B cell (primary cell): ENCODE measurements around the gene PERCC1. TPM values are rescaled to one million over a fixed set of nuclear protein-coding genes. Genes with fewer than 3 reads are reported as not detected.

Source experiments
- ATAC-seq: fragments of 200-7000 bp; cut with Tn5 transposase; one replicate; pipeline ENCODE4 v1.10.0; 2021; ENCODE audit warnings: low read depth, mild to moderate bottlenecking, moderate number of reproducible peaks, moderate library complexity
- CTCF ChIA-PET: fragments of 350-600 bp; sonication (Branson Sonifier 250); formaldehyde crosslinking; loops from one replicate; lab custom pipeline; 2021; ENCODE audit warnings: antibody characterized with exemption, inconsistent platforms; lab: Charles Lee
- POLR2A ChIA-PET: fragments of 350-600 bp; sonication (Branson Sonifier 250); formaldehyde crosslinking; loops from one replicate; lab custom pipeline; 2021; ENCODE audit warnings: antibody characterized with exemption; lab: Charles Lee
- DNase-seq: peaks from one replicate; pipeline ENCODE4 v3.0.0; 2013
- H2AFZ ChIP-seq: 2 replicates; pipeline ENCODE4 v1.6.1; 2012; ENCODE audit warnings: mild to moderate bottlenecking, low read depth, low read length; ENCODE audit not compliant: insufficient read depth, poor library complexity, severe bottlenecking
- H3K27ac ChIP-seq, 2 donors: 1 replicate in 1 of 2; 2 replicates in 1 of 2; pipeline ENCODE4 v1.5.1; 2012 to 2013; ENCODE audit warnings: low read length in 2 of 2, mild to moderate bottlenecking in 2 of 2, moderate library complexity in 1 of 2
- H3K27me3 ChIP-seq, 4 experiments: fragments of 200-600 bp in 1 of 4; sonication (generic) in 1 of 4; replicated peaks in 1 of 4; 1 replicate in 2 of 4; 2 replicates in 2 of 4; pipeline versions ENCODE4 v1.6.1 to v1.7.0; 2013 to 2016; ENCODE audit warnings: low read length in 3 of 4, mild to moderate bottlenecking in 2 of 4, mixed read lengths in 1 of 4, moderate library complexity in 1 of 4; ENCODE audit not compliant: insufficient read depth in 4 of 4, control insufficient read depth in 3 of 4; ENCODE audit errors: control extremely low read depth in 1 of 4
- H3K36me3 ChIP-seq, 2 experiments: replicated peaks in 1 of 2; 1 replicate in 1 of 2; 2 replicates in 1 of 2; pipeline versions ENCODE4 v1.6.1 to v1.7.1; 2013; ENCODE audit warnings: low read length in 1 of 2; ENCODE audit not compliant: insufficient read depth in 2 of 2, control insufficient read depth in 1 of 2; ENCODE audit errors: control extremely low read depth in 1 of 2, extremely low read depth in 1 of 2
- H3K4me1 ChIP-seq, 2 donors: fragments of 200-600 bp in 1 of 2; sonication (generic) in 1 of 2; 1 replicate in 1 of 2; 2 replicates in 1 of 2; pipeline versions ENCODE4 v1.5.1 to v1.6.1; 2013 to 2017; ENCODE audit warnings: low read length in 2 of 2; ENCODE audit not compliant: control insufficient read depth in 2 of 2, insufficient read depth in 2 of 2
- H3K4me2 ChIP-seq: replicated peaks from 2 replicates; pipeline ENCODE3; 2012; ENCODE audit warnings: mild to moderate bottlenecking, low read depth, low read length; ENCODE audit not compliant: poor library complexity, severe bottlenecking
- H3K4me3 ChIP-seq, 5 experiments: fragments of 200-600 bp in 1 of 5; sonication (generic) in 1 of 5; 1 replicate in 3 of 5; 2 replicates in 2 of 5; pipeline versions ENCODE4 v1.5.1 to v1.7.0; 2011 to 2016; ENCODE audit warnings: low read length in 4 of 5, mild to moderate bottlenecking in 4 of 5, low read depth in 2 of 5, control low read depth in 1 of 5, moderate library complexity in 1 of 5; ENCODE audit not compliant: insufficient read depth in 1 of 5; ENCODE audit errors: control extremely low read depth in 1 of 5, extremely low read depth in 1 of 5
- H3K79me2 ChIP-seq: fragments of 200-600 bp; sonication (generic); one replicate; pipeline ENCODE4 v1.6.0; 2016; ENCODE audit warnings: low read length; ENCODE audit not compliant: control insufficient read depth, insufficient read depth
- H3K9ac ChIP-seq: fragments of 200-600 bp; sonication (generic); 2 replicates; pipeline ENCODE4 v1.6.1; 2017; ENCODE audit warnings: mild to moderate bottlenecking, low read length, moderate library complexity
- H3K9me3 ChIP-seq, 3 donors: one replicate each; pipeline versions ENCODE4 v1.6.1 to v1.7.1; 2013; ENCODE audit warnings: low read length in 2 of 3; ENCODE audit not compliant: control insufficient read depth in 2 of 3, insufficient read depth in 1 of 3; ENCODE audit errors: control extremely low read depth in 1 of 3
- H4K20me1 ChIP-seq: 2 replicates; pipeline ENCODE4 v1.6.0; 2012; ENCODE audit warnings: mild to moderate bottlenecking, low read length; ENCODE audit not compliant: insufficient read depth, control insufficient read depth, poor library complexity, severe bottlenecking
- H3K27ac Mint-ChIP-seq: one replicate; pipeline ENCODE4 v1.8.0; 2021; ENCODE audit warnings: mixed read lengths
- H3K27me3 Mint-ChIP-seq: one replicate; pipeline ENCODE4 v1.8.0; 2021; ENCODE audit warnings: mixed read lengths
- H3K4me1 Mint-ChIP-seq: one replicate; pipeline ENCODE4 v1.8.0; 2021; ENCODE audit warnings: mixed read lengths
- H3K4me3 Mint-ChIP-seq: one replicate; pipeline ENCODE4 v1.8.0; 2021; ENCODE audit warnings: mixed read lengths
- H3K9me3 Mint-ChIP-seq: one replicate; pipeline ENCODE4 v1.8.0; 2022; ENCODE audit warnings: mixed read lengths; ENCODE audit not compliant: insufficient read depth
- EZH2 ChIP-seq: IDR thresholded peaks from 2 replicates; pipeline ENCODE4 v1.6.1; 2012; ENCODE audit warnings: borderline replicate concordance, low read depth, mild to moderate bottlenecking, moderate library complexity, low read length; ENCODE audit not compliant: insufficient read depth, poor library complexity, severe bottlenecking
- WGBS: methylation state at CpG from one replicate; pipeline ENCODE4 v1.1.5; 2013; ENCODE audit warnings: missing lambda C conversion rate; ENCODE audit not compliant: insufficient coverage; 5-methylcytosine and 5-hydroxymethylcytosine counted together
- intact Hi-C: fragments of 100-400 bp; cut with micrococcal nuclease; formaldehyde crosslinking; loops from one replicate; pipeline ENCODE4 v1.10.0; 2022
- polyA plus RNA-seq: library from polyadenylated mRNA; depleted of rRNA; stranded (reverse); fragments of >200 nt; gene quantifications from 2 replicates; pipeline ENCODE4 v1.2.3, GENCODE V29; 2012
- total RNA-seq, 2 donors: library from RNA; stranded (reverse); fragments of 120-200 nt in 1 of 2; gene quantifications; 1 replicate in 1 of 2; 2 replicates in 1 of 2; pipeline versions ENCODE4 v1.2.3 to v1.2.4, GENCODE V29; 2013 to 2022
- TF ChIP-seq, protein P1 (sequence below): fragments of 200-600 bp; IDR thresholded peaks from one replicate; pipeline ENCODE4 v1.8.0; 2022; ENCODE audit warnings: antibody characterized with exemption, mild to moderate bottlenecking

PERCC1 gene
- total and polyA plus RNA-seq, 2 donors (not counting 1 experiment from before 2014, with no cell fraction given), result 0.46 to 0.64 TPM

DNA sequence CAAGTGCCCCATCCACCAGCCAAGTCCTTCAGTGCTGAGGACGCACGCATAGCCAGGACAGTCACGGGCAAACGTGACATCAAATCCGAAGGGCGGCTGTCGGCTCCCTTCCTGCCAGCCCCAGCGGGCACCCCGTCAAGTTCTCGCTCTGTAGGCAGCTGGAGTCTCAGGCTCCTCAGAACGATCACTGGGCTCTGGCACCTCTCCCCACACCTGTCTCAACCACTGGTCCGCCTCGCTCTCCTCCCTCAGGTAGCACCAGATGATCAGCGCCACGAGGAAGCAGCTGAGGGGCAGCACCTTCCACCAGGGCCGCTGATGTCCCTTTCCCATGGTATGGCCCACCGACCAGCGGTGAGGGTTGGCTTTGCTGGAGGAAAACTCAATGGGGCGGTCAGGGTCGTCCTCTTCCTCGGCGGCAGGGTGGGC, 10.8 kb upstream of the PERCC1 start:
- WGBS, result 3% methylated on average over 22 of the region's 22 CpGs
- TF ChIP-seq EZH2, result no peak
- TF ChIP-seq, protein P1, sequence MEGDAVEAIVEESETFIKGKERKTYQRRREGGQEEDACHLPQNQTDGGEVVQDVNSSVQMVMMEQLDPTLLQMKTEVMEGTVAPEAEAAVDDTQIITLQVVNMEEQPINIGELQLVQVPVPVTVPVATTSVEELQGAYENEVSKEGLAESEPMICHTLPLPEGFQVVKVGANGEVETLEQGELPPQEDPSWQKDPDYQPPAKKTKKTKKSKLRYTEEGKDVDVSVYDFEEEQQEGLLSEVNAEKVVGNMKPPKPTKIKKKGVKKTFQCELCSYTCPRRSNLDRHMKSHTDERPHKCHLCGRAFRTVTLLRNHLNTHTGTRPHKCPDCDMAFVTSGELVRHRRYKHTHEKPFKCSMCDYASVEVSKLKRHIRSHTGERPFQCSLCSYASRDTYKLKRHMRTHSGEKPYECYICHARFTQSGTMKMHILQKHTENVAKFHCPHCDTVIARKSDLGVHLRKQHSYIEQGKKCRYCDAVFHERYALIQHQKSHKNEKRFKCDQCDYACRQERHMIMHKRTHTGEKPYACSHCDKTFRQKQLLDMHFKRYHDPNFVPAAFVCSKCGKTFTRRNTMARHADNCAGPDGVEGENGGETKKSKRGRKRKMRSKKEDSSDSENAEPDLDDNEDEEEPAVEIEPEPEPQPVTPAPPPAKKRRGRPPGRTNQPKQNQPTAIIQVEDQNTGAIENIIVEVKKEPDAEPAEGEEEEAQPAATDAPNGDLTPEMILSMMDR, result no peak
- H2AFZ ChIP-seq, result peak overlapping the region; percentile 81
- peaks cover 42% of the 10 kb centered on the region for H3K79me2 ChIP-seq
- H3K9me3 Mint-ChIP-seq, result no peaks in the 10 kb centered on the region
- H3K27me3 ChIP-seq, result no peaks in the 10 kb centered on the region
- H3K4me1 ChIP-seq, result peaks cover 6 to 19% of the 10 kb centered on the region in 2 donors
- H3K9ac ChIP-seq, result peak overlapping the region; percentile 83
- no peaks in the 10 kb centered on the region for H3K9me3 ChIP-seq
- peaks cover 22% of the 10 kb centered on the region for H3K4me1 Mint-ChIP-seq
- H4K20me1 ChIP-seq, result peaks cover 8% of the 10 kb centered on the region
- no peaks in the 10 kb centered on the region for H3K27me3 Mint-ChIP-seq
- intact Hi-C loops, result loop anchor here (1.0 to 2.0 kb wide), 7 partner anchors 41 to 363 kb away; partner anchors contain the start of genes CRAMP1, IFT140, NUBP2 and SPSB3
- peak overlapping the region; percentile 99 for H3K27ac Mint-ChIP-seq
- peak overlapping the region; percentile 94 for H3K4me3 Mint-ChIP-seq
- H3K36me3 ChIP-seq, result no peaks in the 10 kb centered on the region
- ChIA-PET CTCF (interaction anchor here (0.8 to 2.3 kb wide), 8 partner anchors 8 to 363 kb away, joined by 3 to 5 read pairs (median 4); partner anchors contain the start of genes MAPK8IP3, NUBP2 and SPSB3), POLR2A (interaction anchor here (0.6 to 1.9 kb wide), 15 partner anchors 8 to 362 kb away, joined by 3 to 21 read pairs (median 6); partner anchors contain the start of genes IFT140, NUBP2, SPSB3 and TELO2)
- ATAC-seq (no peak), DNase-seq (no peak)
- peak overlapping the region; percentile 86 to 92 for H3K27ac ChIP-seq
- peak overlapping the region; percentile 94 for H3K4me2 ChIP-seq
- peak overlapping the region; percentile 74 to 95 (median 88) for H3K4me3 ChIP-seq

DNA sequence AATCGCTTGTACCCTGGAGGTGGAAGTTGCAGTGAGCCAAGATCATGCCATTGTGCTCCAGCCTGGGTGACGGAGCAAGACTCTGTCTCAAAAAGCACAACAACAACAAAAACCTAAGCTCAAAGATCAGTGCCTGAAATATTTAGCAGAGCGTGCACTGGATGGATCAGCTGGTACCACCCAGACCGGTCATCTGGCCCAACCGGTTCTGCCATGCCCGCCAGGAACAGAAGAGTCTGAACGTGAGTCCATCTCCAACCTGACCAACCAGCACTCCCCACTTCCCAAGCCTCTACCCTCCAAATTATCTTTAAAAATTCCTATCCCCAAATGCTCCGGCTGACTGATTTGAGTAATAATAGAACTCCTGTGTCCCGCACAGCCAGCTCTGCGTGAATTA, 8.8 kb upstream of the PERCC1 start:
- DNase-seq, result no peak
- no peak overlapping the region for H3K9ac ChIP-seq
- ChIA-PET CTCF (interaction anchor here (2.3 kb wide), 1 partner anchor 58 kb away, joined by 5 read pairs; no protein-coding TSS in a partner anchor), POLR2A (interaction anchor here (0.7 to 1.8 kb wide), 3 partner anchors 71 to 349 kb away, joined by 3 to 21 read pairs (median 4); partner anchors contain the start of genes NME3 and TELO2)
- H3K79me2 ChIP-seq, result peaks cover 35% of the 10 kb centered on the region
- no peaks in the 10 kb centered on the region for H3K27me3 Mint-ChIP-seq
- H3K4me1 ChIP-seq, result peaks cover 6 to 17% of the 10 kb centered on the region in 2 donors
- no peak overlapping the region for H3K4me2 ChIP-seq
- no peaks in the 10 kb centered on the region for H3K27me3 ChIP-seq
- no peaks in the 10 kb centered on the region for H3K9me3 ChIP-seq
- H3K9me3 Mint-ChIP-seq, result no peaks in the 10 kb centered on the region
- H3K4me3 ChIP-seq, result no peak overlapping the region
- 83% methylated on average over 9 of the region's 10 CpGs for WGBS
- intact Hi-C loops, result no loop called here
- peak overlapping the region; percentile 56 for H3K4me3 Mint-ChIP-seq
- peaks cover 8% of the 10 kb centered on the region for H4K20me1 ChIP-seq
- peak overlapping the region; percentile 99 for H3K27ac Mint-ChIP-seq
- peak overlapping the region in 1 of 2 donors; percentile 86 for H3K27ac ChIP-seq
- peaks cover 19% of the 10 kb centered on the region for H3K4me1 Mint-ChIP-seq
- H3K36me3 ChIP-seq, result no peaks in the 10 kb centered on the region
- no peak for ATAC-seq
- no peak overlapping the region for H2AFZ ChIP-seq
- no peak for TF ChIP-seq EZH2
